Measurements from ENCODE around the gene SERPIND1.
"Not testable (repeated sequence)": the region's sequence is repeated elsewhere in the genome, so short reads cannot be mapped to it uniquely, and the experiment has no call there.

The SERPIND1 gene

DNA sequence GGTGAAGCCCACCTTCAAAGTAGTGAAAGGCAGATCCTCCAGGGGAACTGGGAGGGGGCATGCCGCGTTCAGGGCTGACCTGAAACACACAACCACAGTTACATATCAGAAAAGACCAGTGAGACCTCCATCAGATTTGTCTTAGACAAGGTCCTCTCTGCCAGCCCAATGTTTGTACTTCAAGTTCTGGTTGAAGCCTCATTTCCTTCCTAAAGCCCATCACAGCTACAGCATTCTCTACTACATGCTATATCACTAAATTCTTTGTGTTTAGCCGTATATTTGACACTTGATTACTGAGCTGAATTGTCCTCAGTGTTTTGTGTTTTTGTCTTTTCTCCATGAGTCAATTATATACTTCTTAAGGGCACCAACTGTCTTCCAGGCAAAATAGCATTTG is 44.6 kb downstream of the SERPIND1 start:
- DNase-seq = no peak

DNA sequence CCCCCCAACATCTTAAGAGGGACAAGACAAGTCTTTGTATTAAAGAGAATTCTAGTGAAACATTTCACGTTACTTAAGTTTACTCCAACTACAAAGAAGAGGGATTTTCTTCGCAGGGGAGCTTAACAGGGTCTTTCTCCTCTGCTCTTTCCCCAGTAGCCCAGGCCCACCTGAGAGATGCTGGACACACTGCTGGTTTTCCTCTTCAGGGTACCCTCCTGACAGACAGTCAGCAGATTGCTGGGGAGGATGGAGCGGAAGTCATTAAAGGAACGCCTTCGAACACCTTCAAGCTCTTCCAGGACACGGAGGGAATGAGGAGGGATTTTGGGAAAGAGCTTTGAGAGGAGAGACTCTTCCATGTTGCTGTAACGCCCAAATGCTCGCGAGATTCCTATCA is 45.6 kb downstream of the SERPIND1 start:
- no peak for DNase-seq

DNA sequence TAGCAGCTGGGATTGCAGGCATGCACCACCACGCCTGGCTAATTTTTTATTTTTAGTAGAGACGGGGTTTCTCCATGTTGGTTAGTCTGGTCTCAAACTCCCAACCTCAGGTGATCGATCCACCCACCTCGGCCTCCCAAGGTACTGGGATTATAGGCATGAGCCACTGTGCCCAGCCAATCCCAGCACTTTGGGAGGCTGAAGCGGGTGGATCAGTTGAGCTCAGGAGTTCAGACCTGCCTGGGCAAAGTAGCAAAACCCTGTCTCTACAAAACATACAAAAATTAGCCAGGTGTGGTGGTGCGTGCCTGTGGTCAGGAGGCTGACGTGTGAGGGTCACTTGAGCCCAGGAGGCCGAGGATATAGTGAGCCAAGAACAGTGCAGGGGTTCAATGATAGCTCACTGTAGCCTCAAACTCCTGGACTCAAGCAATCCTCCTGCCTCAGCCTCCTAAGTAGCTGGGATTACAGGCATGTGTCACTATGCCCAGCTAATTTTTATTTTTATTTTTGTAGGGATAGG is 47.9 kb downstream of the SERPIND1 start:
- not testable (repeated sequence) for DNase-seq

DNA sequence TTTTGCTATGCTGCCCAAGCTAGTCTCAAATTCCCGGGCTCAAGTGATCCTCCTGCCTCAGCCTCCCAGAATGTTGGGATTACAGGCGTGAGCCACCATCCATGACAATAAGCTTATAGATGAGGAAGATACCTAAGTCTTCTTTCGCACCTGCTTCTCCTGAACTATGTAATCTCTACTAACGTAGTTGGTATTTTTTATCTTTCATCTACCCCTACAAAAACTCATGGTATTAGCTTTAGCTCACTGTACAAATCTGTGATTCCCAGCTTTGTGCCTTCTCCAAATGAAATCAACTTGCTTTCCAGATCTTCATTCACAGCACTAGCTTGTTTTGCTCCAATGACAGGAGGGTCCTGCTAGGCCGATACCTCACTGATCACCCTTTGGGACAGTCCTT is 48.3 kb downstream of the SERPIND1 start:
- no peak for DNase-seq

DNA sequence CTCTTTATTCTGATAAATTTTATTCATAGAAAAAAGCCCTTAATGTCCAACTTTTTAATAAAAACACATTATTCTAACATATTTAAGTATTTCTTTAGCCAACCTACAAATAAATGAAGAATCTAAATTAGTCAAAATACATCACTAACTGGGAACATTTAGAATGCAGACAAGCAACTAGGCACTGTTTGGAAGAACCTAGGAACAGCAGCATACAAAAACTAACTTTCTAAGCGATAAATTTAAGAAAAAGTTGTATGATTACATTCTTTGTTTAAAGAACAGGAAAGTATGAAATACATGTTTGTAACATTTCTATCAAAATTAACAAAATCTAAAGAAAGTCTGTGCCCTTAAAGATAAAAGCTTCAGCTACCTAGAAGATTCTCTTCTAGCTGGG is 49.4 kb downstream of the SERPIND1 start:
- DNase-seq = no peak

DNA sequence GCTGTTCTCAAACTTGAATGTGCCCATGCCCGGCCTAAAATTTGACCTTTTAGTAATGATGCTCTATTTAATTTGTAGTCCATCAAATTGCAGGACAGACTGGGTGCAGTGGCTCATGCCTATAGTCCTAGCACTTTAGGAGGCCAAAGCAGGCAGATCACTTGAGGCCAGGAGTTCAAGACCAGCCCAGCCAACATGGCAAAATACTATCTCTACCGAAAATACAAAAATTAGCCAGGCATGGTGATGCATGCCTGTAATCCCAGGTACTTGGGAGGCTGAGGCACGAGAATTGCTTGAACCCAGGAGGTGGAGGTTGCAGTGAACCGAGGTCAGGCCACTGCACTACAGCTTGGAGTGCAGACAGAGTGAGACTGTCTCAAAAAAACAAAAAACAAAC is 51.3 kb downstream of the SERPIND1 start:
- not testable (repeated sequence) for DNase-seq

DNA sequence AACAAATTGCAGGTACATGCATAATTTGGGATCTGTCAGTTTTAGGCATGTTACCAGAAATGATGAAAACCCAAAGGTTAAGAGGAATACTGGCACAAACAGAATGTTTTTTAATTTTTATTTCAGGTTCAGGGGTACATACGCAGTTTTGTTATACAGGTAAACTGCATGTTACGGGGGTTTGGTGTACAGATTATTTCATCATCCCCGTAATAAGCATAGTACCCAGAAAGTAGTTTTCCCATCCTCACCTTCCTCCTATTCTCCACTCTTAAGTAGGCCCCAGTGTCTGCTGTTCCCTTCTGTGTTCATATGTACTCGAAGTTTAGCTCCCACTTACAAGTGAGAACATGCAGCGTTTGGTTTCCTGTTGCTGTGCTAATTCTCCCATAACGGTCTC is 51.7 kb downstream of the SERPIND1 start:
- no peak for DNase-seq

DNA sequence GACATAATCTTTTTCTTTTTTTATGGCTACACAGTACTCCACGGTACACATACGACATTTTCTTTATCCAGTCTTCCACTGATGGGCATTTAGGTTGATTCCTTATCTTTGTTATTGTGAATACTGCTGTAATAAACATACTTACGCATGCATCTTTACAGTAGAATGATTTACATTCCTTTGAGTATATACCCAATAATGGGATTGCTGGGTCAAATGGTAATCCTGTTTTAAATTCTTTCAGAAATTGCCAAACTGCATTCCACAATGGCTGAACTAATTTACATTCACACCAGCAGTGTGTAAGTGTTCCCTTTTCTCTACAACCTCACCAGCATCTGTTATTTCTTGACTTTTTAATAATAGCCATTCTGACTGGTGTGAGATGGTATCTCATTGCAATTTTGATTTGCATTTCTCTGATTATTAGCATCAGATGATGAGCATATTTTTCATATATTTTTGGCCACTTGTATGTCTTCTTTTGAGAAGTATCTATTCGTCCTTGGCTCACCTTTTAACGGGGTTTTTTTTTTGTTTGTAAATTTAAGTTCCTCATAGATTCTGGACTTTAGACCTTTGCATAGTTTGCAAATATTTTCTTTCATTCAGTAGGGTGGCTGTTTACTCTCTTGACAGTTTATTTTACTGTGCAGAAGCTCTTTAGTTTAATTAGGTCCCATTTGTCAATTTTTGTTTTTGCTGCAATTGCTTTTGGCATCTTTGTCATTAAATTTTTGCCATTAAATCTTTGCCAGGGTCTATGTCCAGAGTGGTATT is 52.6 kb downstream of the SERPIND1 start:
- not testable (repeated sequence) for DNase-seq

DNA sequence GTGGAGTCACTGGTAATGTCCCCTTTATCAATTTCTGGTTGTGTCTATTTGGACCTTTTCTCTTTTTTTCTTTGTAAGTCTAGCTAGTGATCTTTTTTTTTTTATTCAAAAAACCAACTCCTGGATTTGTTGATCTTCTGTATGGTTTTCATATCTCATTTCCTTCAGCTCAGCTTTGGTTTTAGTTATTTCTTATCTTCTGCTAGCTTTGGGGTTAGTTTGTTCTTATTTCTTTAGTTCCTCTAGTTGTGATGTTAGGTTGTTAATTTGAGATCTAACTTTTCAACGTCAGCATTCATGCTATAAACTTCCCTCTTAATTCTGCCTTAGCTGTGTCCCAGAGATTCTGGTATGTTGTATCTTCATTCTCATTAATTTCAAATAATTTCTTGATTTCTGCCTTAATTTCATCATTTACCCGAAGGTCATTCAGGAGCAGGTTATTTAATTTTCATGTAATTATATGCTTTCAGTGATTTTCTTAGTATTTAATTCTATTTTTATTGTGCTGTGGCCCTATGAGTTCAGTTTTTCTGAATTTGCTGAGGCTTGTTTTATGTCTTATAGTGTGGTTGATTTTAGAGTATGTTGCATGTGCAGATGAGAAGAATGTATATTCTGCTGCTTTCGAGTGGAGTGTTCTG is 55.7 kb downstream of the SERPIND1 start:
- no peak for DNase-seq

DNA sequence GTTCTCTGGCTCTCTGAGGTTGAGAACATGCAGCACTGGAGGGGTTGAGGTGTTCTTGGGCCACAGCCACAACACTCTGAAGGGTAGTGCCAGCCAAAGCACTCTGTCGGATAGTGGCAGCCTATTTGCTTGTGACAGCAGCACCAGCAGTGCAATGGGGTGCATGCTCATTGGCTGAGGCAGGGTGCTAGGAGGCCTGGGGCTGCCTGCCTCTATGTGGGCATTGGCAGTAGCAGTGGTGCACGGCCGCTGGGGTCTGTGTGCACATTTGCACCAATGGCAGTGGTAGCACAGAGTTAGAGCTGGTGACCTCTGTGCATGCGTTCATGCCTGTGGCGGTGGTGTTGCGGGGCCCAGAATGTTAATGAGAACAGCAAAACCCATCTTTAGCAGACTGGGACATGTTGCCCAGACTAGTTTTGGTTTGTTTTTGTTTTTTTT is 59.3 kb downstream of the SERPIND1 start:
- DNase-seq = no peak

DNA sequence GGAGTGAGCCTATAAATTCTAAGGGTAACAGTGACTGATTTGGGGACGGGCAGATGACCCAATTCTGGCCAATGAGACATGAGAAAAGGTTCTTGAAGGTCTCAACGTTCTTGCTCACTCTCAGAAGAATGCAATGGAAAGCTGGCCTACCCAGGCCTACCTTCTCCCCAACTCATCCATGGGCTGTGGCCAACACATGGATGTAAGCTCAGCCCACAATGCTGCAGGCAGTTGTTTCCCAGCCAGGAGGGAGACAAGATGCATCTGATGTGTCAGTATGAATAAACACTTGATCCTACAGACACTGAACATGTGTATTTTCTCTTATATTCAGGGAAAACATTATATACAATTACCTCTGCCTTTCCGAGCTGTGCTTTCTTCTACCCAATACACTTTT is 60.3 kb downstream of the SERPIND1 start:
- no peak for DNase-seq

DNA sequence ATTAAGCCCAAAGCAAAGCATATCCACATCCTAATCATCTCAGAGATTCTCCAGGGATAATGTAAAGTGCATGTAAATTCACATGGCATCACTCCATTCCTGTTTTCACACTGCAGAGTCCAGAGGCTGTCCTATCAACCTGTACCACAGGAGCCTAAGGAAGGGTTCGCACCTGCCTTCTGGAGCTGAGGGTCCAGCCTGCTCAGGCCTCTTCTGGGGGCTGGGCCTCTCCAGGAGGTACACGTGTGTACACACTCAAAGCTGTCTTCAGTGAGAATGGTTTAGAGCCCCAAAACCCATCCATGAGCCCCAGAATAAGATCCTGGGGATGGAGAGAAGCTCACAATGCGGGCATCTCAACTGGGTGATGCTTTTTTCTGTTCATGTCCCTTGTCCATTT is 60.8 kb downstream of the SERPIND1 start:
- DNase-seq = no peak
